Body of pancreas (tissue), 4 donors: ENCODE results near the gene DYNLT4. TPM values are rescaled to one million over a fixed set of nuclear protein-coding genes. Genes with fewer than 3 reads are reported as not detected.

Source experiments
- ATAC-seq: fragments of 150-250 bp; one replicate; pipeline ENCODE4 v1.9.1; 2016
- DNase-seq, 4 donors: peaks; one replicate each; pipeline ENCODE4 v3.0.0-alpha.2; 2019
- H3K27ac ChIP-seq, 4 donors: fragments of 200-600 bp; sonication (generic); 1 replicate in 3 of 4; 2 replicates in 1 of 4; pipeline versions ENCODE4 v1.5.1 to v1.6.1; 2016 to 2019; ENCODE audit warnings: mild to moderate bottlenecking in 1 of 4, mixed read lengths in 1 of 4, moderate library complexity in 1 of 4
- H3K27me3 ChIP-seq, 2 donors: fragments of 200-600 bp; sonication (generic); one replicate each; pipeline ENCODE4 v1.6.0; 2016; ENCODE audit warnings: mild to moderate bottlenecking in 1 of 2
- H3K36me3 ChIP-seq, 2 donors: fragments of 200-600 bp; sonication (generic); replicated peaks in 1 of 2; 2 replicates each; pipeline ENCODE4 v1.5.1; 2016; ENCODE audit warnings: low read depth in 2 of 2; ENCODE audit not compliant: insufficient read depth in 1 of 2
- H3K4me1 ChIP-seq: fragments of 200-600 bp; sonication (generic); one replicate; pipeline ENCODE4 v1.6.0; 2016
- H3K4me3 ChIP-seq, 2 donors: fragments of 200-600 bp; sonication (generic); 1 replicate in 1 of 2; 2 replicates in 1 of 2; pipeline ENCODE4 v1.5.1; 2016 to 2019
- H3K9me3 ChIP-seq, 3 donors: fragments of 200-600 bp; sonication (generic); 1 replicate in 2 of 3; 2 replicates in 1 of 3; pipeline ENCODE4 v1.5.1; 2016
- CTCF ChIP-seq, 7 experiments: fragments of 450-650 bp in 4 of 7; fragments of 200-600 bp in 3 of 7; sonication (generic) in 3 of 7; IDR thresholded peaks; one replicate each; pipeline ENCODE4 v1.5.1; 2016 to 2019; ENCODE audit warnings: antibody characterized with exemption in 7 of 7
- POLR2A ChIP-seq, 3 donors: fragments of 450-650 bp; IDR thresholded peaks; one replicate each; pipeline ENCODE4 v1.6.1; 2016; ENCODE audit warnings: antibody characterized with exemption in 3 of 3, mild to moderate bottlenecking in 2 of 3
- WGBS, 2 donors: methylation state at CpG; one replicate each; pipeline ENCODE4 v1.1.5; 2017; 5-methylcytosine and 5-hydroxymethylcytosine counted together
- intact Hi-C: fragments of 100-400 bp; cut with DNase I; formaldehyde crosslinking; loops from one replicate; pipeline ENCODE4 v1.15.1; 2023
- total RNA-seq, 2 donors: library from RNA; depleted of rRNA; stranded (reverse); fragments of >200 nt; gene quantifications; one replicate each; pipeline ENCODE4 v1.1.0, GENCODE V29; 2016

The DYNLT4 gene
- total RNA-seq, 2 donors from 2014 or later, result 2.9 TPM; not detected in 1

DNA sequence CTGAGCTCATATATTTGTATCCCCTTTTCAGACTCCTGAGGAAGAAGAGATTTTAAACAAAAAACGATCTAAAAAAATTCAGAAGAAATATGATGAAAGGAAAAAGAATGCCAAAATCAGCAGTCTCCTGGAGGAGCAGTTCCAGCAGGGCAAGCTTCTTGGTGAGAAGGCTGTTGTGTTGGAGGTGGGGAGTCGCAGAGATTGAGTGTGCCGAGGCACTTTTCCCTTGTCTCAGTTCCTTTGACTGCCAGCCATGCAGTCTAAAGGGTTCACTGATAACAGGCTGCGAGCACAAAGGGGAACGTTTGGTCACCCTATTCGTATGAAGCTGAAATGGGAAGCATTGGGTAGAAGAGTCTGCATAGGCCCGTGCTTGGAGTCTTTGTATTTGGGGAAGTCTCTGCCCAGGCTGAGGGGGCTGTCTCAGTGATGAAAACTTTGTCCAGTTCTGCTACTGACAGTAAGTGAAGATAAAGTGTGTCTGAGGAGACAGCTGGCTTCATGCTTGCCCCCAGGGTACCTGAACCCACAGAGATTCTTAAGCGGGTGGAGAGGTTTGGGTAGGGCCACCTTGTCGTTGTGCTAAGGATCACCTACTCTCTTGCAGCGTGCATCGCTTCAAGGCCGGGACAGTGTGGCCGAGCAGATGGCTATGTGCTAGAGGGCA is 29.0 kb downstream of the DYNLT4 start:
- Histone ChIP-seq H3K4me3 (no peak overlapping the region), H3K4me1 (peaks cover 31% of the 10 kb centered on the region), H3K9me3 (no peaks in the 10 kb centered on the region), H3K27me3 (no peaks in the 10 kb centered on the region), H3K36me3 (peaks cover 6 to 20% of the 10 kb centered on the region in 2 donors), H3K27ac (no peak overlapping the region)
- WGBS, 2 donors, result 65 to 70% methylated on average over 13 of the region's 13 CpGs
- intact Hi-C loops, result no loop called here
- TF ChIP-seq POLR2A (IDR thresholded peaks at IDR 0.05) (no peak), CTCF (IDR thresholded peaks at IDR 0.05) (no peak)
- ATAC-seq (no peak), DNase-seq (no peak)

- peaks cover 6 to 20% of the 10 kb centered on the region in 2 donors for H3K36me3 ChIP-seq
- ATAC-seq (no peak), DNase-seq (no peak)
- H3K27me3 ChIP-seq, result no peaks in the 10 kb centered on the region
- H3K9me3 ChIP-seq, result no peaks in the 10 kb centered on the region
- H3K4me3 ChIP-seq, result no peak overlapping the region
- H3K4me1 ChIP-seq, result peaks cover 31% of the 10 kb centered on the region
- no peak overlapping the region for H3K27ac ChIP-seq
- WGBS, 2 donors, result 46 to 63% methylated on average over 2 to 14 of the region's 14 CpGs
- intact Hi-C loops, result no loop called here
- TF ChIP-seq CTCF (IDR thresholded peaks at IDR 0.05), result no peak
- TF ChIP-seq POLR2A (IDR thresholded peaks at IDR 0.05), result no peak
Observed at GRCh38 chr1:44777547-44777946, 29.6 kb downstream of the DYNLT4 start.

DNA sequence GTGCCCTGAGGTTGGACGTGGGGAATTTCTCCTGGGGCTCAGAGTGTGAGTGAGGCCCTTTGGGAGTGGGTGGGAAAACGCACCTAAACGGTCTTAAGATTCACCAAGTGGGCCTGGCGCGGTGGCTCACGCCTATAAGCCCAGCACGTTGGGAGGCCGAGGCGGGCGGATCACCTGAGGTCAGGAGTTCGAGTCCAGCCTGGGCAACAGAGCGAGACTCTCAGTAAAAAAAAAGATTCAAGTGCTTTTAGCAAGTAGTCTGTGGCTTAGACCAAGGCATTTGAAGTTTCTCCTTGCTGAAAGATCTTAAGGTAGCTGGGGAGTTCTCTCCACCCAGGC is 30.5 kb downstream of the DYNLT4 start:
- peak overlapping the region in 3 of 4 donors; percentile 92 to 97 (median 93) for H3K27ac ChIP-seq
- H3K36me3 ChIP-seq, result peaks cover 6 to 20% of the 10 kb centered on the region in 2 donors
- H3K4me1 ChIP-seq, result peaks cover 31% of the 10 kb centered on the region
- ATAC-seq (no peak), DNase-seq (no peak)
- intact Hi-C loops, result no loop called here
- no peaks in the 10 kb centered on the region for H3K27me3 ChIP-seq
- 56 to 58% methylated on average over 12 of the region's 12 CpGs for WGBS, 2 donors
- TF ChIP-seq POLR2A (IDR thresholded peaks at IDR 0.05) (no peak), CTCF (IDR thresholded peaks at IDR 0.05) (no peak)
- peak overlapping the region; percentile 50 to 99 for H3K4me3 ChIP-seq
- H3K9me3 ChIP-seq, result no peaks in the 10 kb centered on the region

GRCh38 chr1:44775930-44776729 is 31.0 kb downstream of the DYNLT4 start:
- Histone ChIP-seq H3K4me3 (peak overlapping the region; percentile 50 to 99), H3K4me1 (peaks cover 31% of the 10 kb centered on the region), H3K36me3 (peaks cover 6 to 17% of the 10 kb centered on the region in 2 donors), H3K27me3 (no peaks in the 10 kb centered on the region), H3K27ac (peak overlapping the region; percentile 83 to 97 (median 92)), H3K9me3 (no peaks in the 10 kb centered on the region)
- intact Hi-C loops, result no loop called here
- WGBS, 2 donors, result 8 to 12% methylated on average over 10 to 36 of the region's 36 CpGs
- ATAC-seq (peak; percentile 7), DNase-seq (peak in 3 of 4 donors; percentile 30 to 48 (median 31))
- TF ChIP-seq POLR2A (IDR thresholded peaks at IDR 0.05), result no peak
- TF ChIP-seq CTCF (IDR thresholded peaks at IDR 0.05), result no peak
